Activated T-helper 17 cell treated with anti-CD3 and anti-CD28 coated beads, Interleukin-2, amount 50 U/mL, for 72 hours (primary cell): ENCODE measurements around the gene PCDHGB7. TPM values are rescaled to one million over a fixed set of nuclear protein-coding genes. Genes with fewer than 3 reads are reported as not detected.
"Not testable (repeated sequence)": the region's sequence is repeated elsewhere in the genome, so short reads cannot be mapped to it uniquely, and the experiment has no call there.

Source experiments
- ATAC-seq: fragments of 150-1000 bp; cut with Tn5 transposase; replicated peaks from 2 replicates; pipeline ENCODE4 v1.10.0; 2021; ENCODE audit warnings: mild to moderate bottlenecking, moderate library complexity
- H3K27ac Mint-ChIP-seq: one replicate; pipeline ENCODE4 v1.8.0; 2022; ENCODE audit warnings: mixed read lengths
- H3K27me3 Mint-ChIP-seq: one replicate; pipeline ENCODE4 v1.8.0; 2022; ENCODE audit warnings: mixed read lengths
- H3K36me3 Mint-ChIP-seq: one replicate; pipeline ENCODE4 v1.8.0; 2022; ENCODE audit warnings: low read depth, mild to moderate bottlenecking, mixed read lengths
- H3K4me1 Mint-ChIP-seq: one replicate; pipeline ENCODE4 v1.8.0; 2022; ENCODE audit warnings: mixed read lengths
- H3K4me3 Mint-ChIP-seq: one replicate; pipeline ENCODE4 v1.8.0; 2022; ENCODE audit warnings: mild to moderate bottlenecking, mixed read lengths
- H3K9me3 Mint-ChIP-seq: one replicate; pipeline ENCODE4 v1.8.0; 2022; ENCODE audit warnings: mixed read lengths
- total RNA-seq, 2 donors: library from RNA; stranded (reverse); gene quantifications; one replicate each; pipeline ENCODE4 v1.2.3, GENCODE V29; 2022

PCDHGB7 gene
- under 1 TPM in 1 of 2 donors, not detected in 1; 0.11 TPM for total RNA-seq

GRCh38 chr5:141417494-141418172 lies at the start of gene PCDHGB7:
TSS of gene PCDHGB7 (plus strand) at chr5:141417677. CDS start at chr5:141417860, 183 bp downstream.
- H3K36me3 Mint-ChIP-seq = peaks cover 44% of the 10 kb centered on the region
- H3K9me3 Mint-ChIP-seq, H3K27ac Mint-ChIP-seq, H3K4me1 Mint-ChIP-seq: not testable (repeated sequence)
- ATAC-seq = peak; percentile 76
- H3K27me3 Mint-ChIP-seq = peaks cover 62% of the 10 kb centered on the region
- H3K4me3 Mint-ChIP-seq = peak within 1 kb of the TSS; percentile 51

- Mint-ChIP-seq H3K4me3 (peak within 1 kb of the TSS; percentile 74), H3K27me3 (peaks cover 53% of the 10 kb centered on the region), H3K9me3 (peaks cover 10% of the 10 kb centered on the region), H3K4me1 (peaks cover 8% of the 10 kb centered on the region), H3K36me3 (no peaks in the 10 kb centered on the region), H3K27ac (no peak within 1 kb of the TSS)
- ATAC-seq = peak; percentile 63
Observed at GRCh38 chr5:141369994-141370848, 47.3 kb upstream of the PCDHGB7 start, which contains the start of gene PCDHGB3. TSS of gene PCDHGB3 (plus strand) at chr5:141370242. CDS start at chr5:141370395, 153 bp downstream.

- Mint-ChIP-seq H3K27me3 (peaks cover 46% of the 10 kb centered on the region), H3K4me3 (no peak overlapping the region), H3K4me1 (peaks cover 8% of the 10 kb centered on the region), H3K36me3 (no peaks in the 10 kb centered on the region), H3K9me3 (peaks cover 8% of the 10 kb centered on the region), H3K27ac (no peak overlapping the region)
- ATAC-seq = no peak
Observed at GRCh38 chr5:141371572-141372475, 45.7 kb upstream of the PCDHGB7 start.

- peak within 1 kb of the TSS; percentile 44 for H3K4me3 Mint-ChIP-seq
- H3K4me1 Mint-ChIP-seq = peaks cover 8% of the 10 kb centered on the region
- H3K9me3 Mint-ChIP-seq = peaks cover 8% of the 10 kb centered on the region
- ATAC-seq = no peak
- no peaks in the 10 kb centered on the region for H3K36me3 Mint-ChIP-seq
- H3K27ac Mint-ChIP-seq = no peak within 1 kb of the TSS
- peaks cover 41% of the 10 kb centered on the region for H3K27me3 Mint-ChIP-seq
Observed at GRCh38 chr5:141373673-141374317, 43.7 kb upstream of the PCDHGB7 start, which contains the start of gene PCDHGA6. TSS of gene PCDHGA6 (plus strand) at chr5:141373891. CDS start at chr5:141374084, 193 bp downstream.

- no peak overlapping the region for H3K4me3 Mint-ChIP-seq
- no peaks in the 10 kb centered on the region for H3K36me3 Mint-ChIP-seq
- no peak overlapping the region for H3K27ac Mint-ChIP-seq
- peaks cover 8% of the 10 kb centered on the region for H3K4me1 Mint-ChIP-seq
- peaks cover 41% of the 10 kb centered on the region for H3K27me3 Mint-ChIP-seq
- ATAC-seq = no peak
- H3K9me3 Mint-ChIP-seq = peaks cover 8% of the 10 kb centered on the region
Observed at GRCh38 chr5:141374627-141375026, 42.9 kb upstream of the PCDHGB7 start.

GRCh38 chr5:141375444-141376155 lies 41.9 kb upstream of the PCDHGB7 start:
- not testable (repeated sequence) for H3K4me3 Mint-ChIP-seq, H3K36me3 Mint-ChIP-seq, H3K27ac Mint-ChIP-seq, H3K9me3 Mint-ChIP-seq, H3K4me1 Mint-ChIP-seq, ATAC-seq
- peaks cover 38% of the 10 kb centered on the region for H3K27me3 Mint-ChIP-seq

GRCh38 chr5:141382469-141383294 lies 34.8 kb upstream of the PCDHGB7 start, which contains the start of gene PCDHGA7:
TSS of gene PCDHGA7 (plus strand) at chr5:141382742. CDS start at chr5:141382900, 158 bp downstream.
- no peak within 1 kb of the TSS for H3K27ac Mint-ChIP-seq
- H3K36me3 Mint-ChIP-seq = peaks cover 5% of the 10 kb centered on the region
- H3K9me3 Mint-ChIP-seq = peaks cover 5% of the 10 kb centered on the region
- ATAC-seq = no peak
- peak within 1 kb of the TSS; percentile 45 for H3K4me3 Mint-ChIP-seq
- H3K27me3 Mint-ChIP-seq = peaks cover 49% of the 10 kb centered on the region
- no peaks in the 10 kb centered on the region for H3K4me1 Mint-ChIP-seq

- ATAC-seq = no peak
- peaks cover 51% of the 10 kb centered on the region for H3K27me3 Mint-ChIP-seq
- H3K4me1 Mint-ChIP-seq = no peaks in the 10 kb centered on the region
- H3K27ac Mint-ChIP-seq = no peak overlapping the region
- H3K9me3 Mint-ChIP-seq = peaks cover 7% of the 10 kb centered on the region
- peaks cover 6% of the 10 kb centered on the region for H3K36me3 Mint-ChIP-seq
- H3K4me3 Mint-ChIP-seq = no peak overlapping the region
Observed at GRCh38 chr5:141383345-141383744, 34.1 kb upstream of the PCDHGB7 start.

GRCh38 chr5:141384471-141385267 lies 32.8 kb upstream of the PCDHGB7 start:
- peaks cover 54% of the 10 kb centered on the region for H3K27me3 Mint-ChIP-seq

GRCh38 chr5:141387557-141388311 lies 29.7 kb upstream of the PCDHGB7 start, which contains the start of gene PCDHGB4:
TSS of gene PCDHGB4 (plus strand) at chr5:141387698. CDS start at chr5:141387885, 187 bp downstream.
- peaks cover 12% of the 10 kb centered on the region for H3K36me3 Mint-ChIP-seq
- H3K4me3 Mint-ChIP-seq = peak within 1 kb of the TSS; percentile 22

More at GRCh38 chr5:141384471-141385267, 32.8 kb upstream of the PCDHGB7 start:
- no peak overlapping the region for H3K27ac Mint-ChIP-seq
- peaks cover 14% of the 10 kb centered on the region for H3K9me3 Mint-ChIP-seq
- no peak for ATAC-seq
- peaks cover 11% of the 10 kb centered on the region for H3K36me3 Mint-ChIP-seq
- no peak overlapping the region for H3K4me3 Mint-ChIP-seq
- H3K4me1 Mint-ChIP-seq = no peaks in the 10 kb centered on the region

GRCh38 chr5:141388661-141389060 lies 28.8 kb upstream of the PCDHGB7 start:
- H3K4me3 Mint-ChIP-seq = no peak overlapping the region
- no peak overlapping the region for H3K27ac Mint-ChIP-seq
- H3K36me3 Mint-ChIP-seq = peaks cover 10% of the 10 kb centered on the region
- H3K9me3 Mint-ChIP-seq = peaks cover 22% of the 10 kb centered on the region
- H3K4me1 Mint-ChIP-seq = no peaks in the 10 kb centered on the region
- peaks cover 59% of the 10 kb centered on the region for H3K27me3 Mint-ChIP-seq
- ATAC-seq = no peak

More at GRCh38 chr5:141387557-141388311, 29.7 kb upstream of the PCDHGB7 start, which contains the start of gene PCDHGB4:
- peaks cover 60% of the 10 kb centered on the region for H3K27me3 Mint-ChIP-seq
- peaks cover 22% of the 10 kb centered on the region for H3K9me3 Mint-ChIP-seq
- peak; percentile 48 for ATAC-seq
- not testable (repeated sequence) for H3K4me1 Mint-ChIP-seq, H3K27ac Mint-ChIP-seq
